GM12872 (cell line): ENCODE data around the gene LPAR4.

Experiments used
- TF ChIP-seq, protein P1 (sequence below): IDR thresholded peaks from 3 replicates; pipeline ENCODE4 v1.5.1; 2011; ENCODE audit warnings: low read depth, mild to moderate bottlenecking, low read length, moderate library complexity; ENCODE audit not compliant: insufficient read depth

Gene LPAR4

GRCh38 chrX:78747971-78748370, 451 bp downstream of the LPAR4 start:
- TF ChIP-seq, protein P1, sequence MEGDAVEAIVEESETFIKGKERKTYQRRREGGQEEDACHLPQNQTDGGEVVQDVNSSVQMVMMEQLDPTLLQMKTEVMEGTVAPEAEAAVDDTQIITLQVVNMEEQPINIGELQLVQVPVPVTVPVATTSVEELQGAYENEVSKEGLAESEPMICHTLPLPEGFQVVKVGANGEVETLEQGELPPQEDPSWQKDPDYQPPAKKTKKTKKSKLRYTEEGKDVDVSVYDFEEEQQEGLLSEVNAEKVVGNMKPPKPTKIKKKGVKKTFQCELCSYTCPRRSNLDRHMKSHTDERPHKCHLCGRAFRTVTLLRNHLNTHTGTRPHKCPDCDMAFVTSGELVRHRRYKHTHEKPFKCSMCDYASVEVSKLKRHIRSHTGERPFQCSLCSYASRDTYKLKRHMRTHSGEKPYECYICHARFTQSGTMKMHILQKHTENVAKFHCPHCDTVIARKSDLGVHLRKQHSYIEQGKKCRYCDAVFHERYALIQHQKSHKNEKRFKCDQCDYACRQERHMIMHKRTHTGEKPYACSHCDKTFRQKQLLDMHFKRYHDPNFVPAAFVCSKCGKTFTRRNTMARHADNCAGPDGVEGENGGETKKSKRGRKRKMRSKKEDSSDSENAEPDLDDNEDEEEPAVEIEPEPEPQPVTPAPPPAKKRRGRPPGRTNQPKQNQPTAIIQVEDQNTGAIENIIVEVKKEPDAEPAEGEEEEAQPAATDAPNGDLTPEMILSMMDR = no peak

GRCh38 chrX:78748846-78749245, 1.3 kb downstream of the LPAR4 start:
- TF ChIP-seq, protein P1 = no peak

DNA sequence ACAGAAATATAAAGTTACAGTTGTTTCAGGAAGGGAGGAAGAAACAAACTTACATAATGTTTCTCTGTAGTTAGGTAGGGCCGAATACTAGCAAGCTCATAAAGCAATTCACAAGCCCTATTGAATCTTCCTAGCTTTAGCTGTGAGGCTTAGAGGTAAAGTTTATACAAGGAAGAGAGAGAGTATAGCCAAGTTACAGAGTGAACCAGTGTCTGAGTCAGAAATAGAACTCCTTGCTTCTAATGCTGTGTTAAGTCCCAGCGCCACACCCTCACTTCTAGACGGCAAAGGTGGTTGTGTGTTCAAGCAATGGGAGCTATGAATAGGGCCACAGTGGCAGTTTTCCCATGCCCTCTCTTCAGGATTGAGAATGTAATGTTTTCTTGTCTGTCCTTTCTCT, 6.1 kb downstream of the LPAR4 start:
- TF ChIP-seq, protein P1 = no peak

DNA sequence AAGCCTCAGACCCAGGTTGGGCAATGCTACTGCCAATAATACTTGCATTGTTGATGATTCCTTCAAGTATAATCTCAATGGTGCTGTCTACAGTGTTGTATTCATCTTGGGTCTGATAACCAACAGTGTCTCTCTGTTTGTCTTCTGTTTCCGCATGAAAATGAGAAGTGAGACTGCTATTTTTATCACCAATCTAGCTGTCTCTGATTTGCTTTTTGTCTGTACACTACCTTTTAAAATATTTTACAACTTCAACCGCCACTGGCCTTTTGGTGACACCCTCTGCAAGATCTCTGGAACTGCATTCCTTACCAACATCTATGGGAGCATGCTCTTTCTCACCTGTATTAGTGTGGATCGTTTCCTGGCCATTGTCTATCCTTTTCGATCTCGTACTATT, 7.4 kb downstream of the LPAR4 start:
- TF ChIP-seq, protein P1 = peak; percentile 4; the same call in 1 of the 3 replicates

DNA sequence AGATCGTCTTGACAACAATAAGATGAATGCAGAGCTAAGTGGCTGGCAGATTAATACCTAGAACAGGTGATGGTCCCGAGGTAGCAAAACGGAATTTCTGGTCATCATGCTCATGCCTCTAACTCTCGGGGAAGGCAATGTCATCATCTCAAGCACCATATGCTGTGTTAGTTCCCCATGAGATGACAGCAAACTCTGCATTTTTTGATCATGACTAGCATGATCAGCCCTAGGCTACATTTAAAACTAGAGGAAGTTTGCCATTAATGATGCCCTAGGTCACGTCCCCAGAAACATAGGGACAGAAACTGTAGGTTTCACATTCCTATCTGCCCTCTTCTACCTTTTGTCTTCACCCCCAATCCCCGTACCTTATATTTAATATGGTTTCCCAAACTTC, 11.6 kb downstream of the LPAR4 start:
- TF ChIP-seq, protein P1 = no peak

- TF ChIP-seq, protein P1 = no peak
These were observed 21.7 kb downstream of the LPAR4 start for GRCh38 chrX:78769101-78769755.

- TF ChIP-seq, protein P1 = no peak
These were observed 22.4 kb downstream of the LPAR4 start for GRCh38 chrX:78769946-78770345.

- TF ChIP-seq, protein P1 = no peak
These were observed 49.4 kb downstream of the LPAR4 start for GRCh38 chrX:78796916-78797315.
